H1 (cell line): ENCODE results near the gene PCBP1. TPM values are rescaled to one million over a fixed set of nuclear protein-coding genes. Genes with fewer than 3 reads are reported as not detected.

Experiments
- CBX8 ChIP-seq: fragments of 300-800, 300-1000 bp; sonication (generic); IDR thresholded peaks from 2 replicates; pipeline ENCODE4 v1.7.1; 2016; ENCODE audit warnings: low read depth, low read length, borderline replicate concordance
- SP4 ChIP-seq: IDR thresholded peaks from 2 replicates; pipeline ENCODE4 v1.6.1; 2012; ENCODE audit warnings: low read length, inconsistent platforms
- TEAD4 ChIP-seq: IDR thresholded peaks from 2 replicates; pipeline ENCODE4 v1.6.1; 2012; ENCODE audit warnings: low read depth, low read length, inconsistent platforms, mixed read lengths
- polyA plus RNA-seq, 7 experiments: library from polyadenylated mRNA; depleted of rRNA in 3 of 7; stranded (reverse) in 5 of 7; unstranded in 2 of 7; fragments of >200 nt in 5 of 7; fragments of 200-250 nt in 2 of 7; gene quantifications; 1 replicate in 5 of 7; 2 replicates in 1 of 7; 4 replicates in 1 of 7; pipeline versions ENCODE4 v1.2.1 to v1.2.3, GENCODE V29; 2011 to 2013; ENCODE audit warnings: missing spikeins in 2 of 7, mixed read lengths in 2 of 7
- total RNA-seq: library from RNA; stranded (reverse); fragmentation: NEBNext Ultra II Directional; extraction: Animal tissue kit (Norgen Biotek cat#: 25700); gene quantifications from 2 replicates; pipeline ENCODE4 v1.2.1, GENCODE V29; 2021

PCBP1 gene
- total and polyA plus RNA-seq, 2 of the 8 experiments (the other 6 are each of a cell fraction or from before 2014, with no cell fraction given), result 279 to 493 TPM

DNA sequence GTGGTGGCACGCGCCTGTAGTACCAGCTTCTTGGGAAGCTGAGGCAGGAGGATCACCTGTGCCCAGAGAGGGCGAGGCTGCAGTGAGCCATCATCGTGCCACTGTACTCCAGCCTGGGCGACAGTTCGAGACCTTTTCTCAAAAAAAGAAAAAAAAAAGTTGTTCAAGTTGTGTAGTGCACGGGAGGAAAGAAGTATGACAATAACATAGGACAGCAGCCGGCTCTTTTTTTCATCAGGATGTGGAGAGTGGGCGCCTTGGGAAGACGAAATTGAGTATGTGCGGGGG, 36.5 kb downstream of the PCBP1 start (continued):
- TF ChIP-seq TEAD4 (no peak), CBX8 (no peak), SP4 (no peak)
